GM23338 (cell line): ENCODE data around the gene SUGCT. TPM values are rescaled to one million over a fixed set of nuclear protein-coding genes. Genes with fewer than 3 reads are reported as not detected.

Experiments
- ATAC-seq: fragments of 200-7000 bp; cut with Tn5 transposase; 3 replicates; pipeline ENCODE4 v1.9.1; 2020
- DNase-seq: peaks from one replicate; pipeline ENCODE4 v3.0.0-alpha.2; 2015; ENCODE audit warnings: low spot score
- H2AFZ ChIP-seq: fragments of 200-600 bp; sonication (generic); 2 replicates; pipeline ENCODE4 v1.8.0; 2016; ENCODE audit warnings: antibody characterized with exemption, mild to moderate bottlenecking, moderate library complexity
- H3F3A ChIP-seq: fragments of 200-600 bp; sonication (generic); replicated peaks from 2 replicates; pipeline ENCODE4 v1.8.0; 2017; ENCODE audit warnings: antibody characterized with exemption, mixed run types, low read depth
- H3K27ac ChIP-seq: fragments of 200-600 bp; sonication (generic); 2 replicates; pipeline ENCODE4 v1.6.1; 2016; ENCODE audit warnings: low read depth
- H3K27me3 ChIP-seq: fragments of 200-600 bp; sonication (generic); 2 replicates; pipeline ENCODE4 v1.8.0; 2016; ENCODE audit warnings: mild to moderate bottlenecking, mixed run types, moderate library complexity; ENCODE audit not compliant: insufficient read depth
- H3K36me3 ChIP-seq: fragments of 200-600 bp; sonication (generic); 2 replicates; pipeline ENCODE4 v1.8.0; 2016; ENCODE audit warnings: mild to moderate bottlenecking; ENCODE audit not compliant: insufficient read depth
- H3K4me1 ChIP-seq: fragments of 200-600 bp; sonication (generic); 2 replicates; pipeline ENCODE4 v1.8.0; 2016; ENCODE audit warnings: mild to moderate bottlenecking, moderate library complexity; ENCODE audit not compliant: insufficient read depth
- H3K4me2 ChIP-seq: fragments of 200-600 bp; sonication (generic); 2 replicates; pipeline ENCODE4 v1.7.1; 2017; ENCODE audit warnings: mixed run types
- H3K4me3 ChIP-seq: fragments of 200-600 bp; sonication (generic); 2 replicates; pipeline ENCODE4 v1.6.1; 2016; ENCODE audit warnings: mixed run types
- H3K79me2 ChIP-seq: fragments of 200-600 bp; sonication (generic); replicated peaks from 2 replicates; pipeline ENCODE4 v1.8.0; 2017; ENCODE audit warnings: mild to moderate bottlenecking; ENCODE audit not compliant: insufficient read depth
- H3K9me2 ChIP-seq: fragments of 200-600 bp; sonication (generic); 2 replicates; pipeline ENCODE4 v1.8.0; 2017; ENCODE audit not compliant: insufficient read depth
- H4K20me1 ChIP-seq: fragments of 200-600 bp; sonication (generic); replicated peaks from 2 replicates; pipeline ENCODE4 v1.8.0; 2017; ENCODE audit warnings: mild to moderate bottlenecking; ENCODE audit not compliant: insufficient read depth
- H3K27ac Mint-ChIP-seq: 2 replicates; pipeline ENCODE4 v1.8.0; 2020; ENCODE audit warnings: inconsistent platforms, mild to moderate bottlenecking, moderate library complexity, mixed read lengths
- H3K27me3 Mint-ChIP-seq: 3 replicates; pipeline ENCODE4 v1.8.0; 2022; ENCODE audit warnings: low read depth, mild to moderate bottlenecking, moderate library complexity, mixed read lengths, inconsistent platforms; ENCODE audit not compliant: insufficient read depth, poor library complexity
- H3K36me3 Mint-ChIP-seq: 3 replicates; pipeline ENCODE4 v1.8.0; 2021; ENCODE audit warnings: low read depth, mild to moderate bottlenecking, inconsistent platforms, moderate library complexity, mixed read lengths
- H3K4me1 Mint-ChIP-seq: 3 replicates; pipeline ENCODE4 v1.8.0; 2020; ENCODE audit warnings: mild to moderate bottlenecking, inconsistent platforms, mixed read lengths
- H3K4me3 Mint-ChIP-seq: 3 replicates; pipeline ENCODE4 v1.8.0; 2021; ENCODE audit warnings: moderate library complexity, mild to moderate bottlenecking, inconsistent platforms, mixed read lengths
- H3K9me3 Mint-ChIP-seq: 3 replicates; pipeline ENCODE4 v1.8.0; 2020; ENCODE audit warnings: moderate library complexity, mild to moderate bottlenecking, inconsistent platforms, mixed read lengths
- CREB1 ChIP-seq: fragments of 250-450 bp; sonication (Bioruptor Pico); IDR thresholded peaks from 2 replicates; pipeline ENCODE4 v1.5.0; 2020; ENCODE audit warnings: low read depth, mild to moderate bottlenecking, moderate library complexity
- CTCF ChIP-seq, 2 experiments: fragments of 200-600 bp in 1 of 2; sonication (generic) in 1 of 2; conservative IDR thresholded peaks; 2 replicates each; pipeline versions ENCODE4 v1.5.1 to v1.6.1; 2016 to 2017; ENCODE audit warnings: antibody characterized with exemption in 2 of 2, low read depth in 2 of 2, mild to moderate bottlenecking in 2 of 2, moderate library complexity in 1 of 2
- ETS1 ChIP-seq: IDR thresholded peaks from 2 replicates; pipeline ENCODE4 v1.6.1; 2016; ENCODE audit warnings: antibody characterized with exemption
- EZH2 ChIP-seq: fragments of 200-600 bp; sonication (generic); IDR thresholded peaks from one replicate; pipeline ENCODE4 v1.8.0; 2017; ENCODE audit warnings: antibody characterized with exemption, mild to moderate bottlenecking, low read depth; ENCODE audit not compliant: unreplicated experiment
- EZH2phosphoT487 ChIP-seq: fragments of 200-600 bp; sonication (generic); IDR thresholded peaks from one replicate; pipeline ENCODE4 v1.8.1; 2018; ENCODE audit warnings: antibody characterized with exemption; ENCODE audit not compliant: unreplicated experiment
- JUNB ChIP-seq: IDR thresholded peaks from one replicate; pipeline ENCODE4 v1.6.1; 2016; ENCODE audit warnings: antibody characterized with exemption; ENCODE audit not compliant: unreplicated experiment
- NANOG ChIP-seq: IDR thresholded peaks from 2 replicates; pipeline ENCODE4 v1.6.1; 2016; ENCODE audit warnings: antibody characterized with exemption, borderline replicate concordance
- POLR2AphosphoS5 ChIP-seq: IDR thresholded peaks from 2 replicates; pipeline ENCODE4 v1.6.1; 2016; ENCODE audit warnings: antibody characterized with exemption, low read depth
- REST ChIP-seq: IDR thresholded peaks from one replicate; pipeline ENCODE4 v1.6.1; 2018; ENCODE audit warnings: antibody characterized with exemption; ENCODE audit not compliant: unreplicated experiment
- STAT1 ChIP-seq: IDR thresholded peaks from one replicate; pipeline ENCODE4 v1.6.1; 2016; ENCODE audit warnings: antibody characterized with exemption; ENCODE audit not compliant: unreplicated experiment
- ZNF114 ChIP-seq: fragments of 250-450 bp; sonication (Bioruptor Pico); IDR thresholded peaks from 2 replicates; pipeline ENCODE4 v1.5.0; 2020; ENCODE audit warnings: mild to moderate bottlenecking, moderate library complexity
- ZNF331 ChIP-seq: fragments of 250-450 bp; sonication (Bioruptor Pico); IDR thresholded peaks from 2 replicates; pipeline ENCODE4 v1.5.0; 2020; ENCODE audit warnings: low read depth, mild to moderate bottlenecking, moderate library complexity
- ZNF462 ChIP-seq: fragments of 250-450 bp; sonication (Bioruptor Pico); IDR thresholded peaks from 2 replicates; pipeline ENCODE4 v1.5.0; 2020; ENCODE audit warnings: mild to moderate bottlenecking, moderate library complexity
- polyA plus RNA-seq: library from polyadenylated mRNA; unstranded; fragments of >200 nt; fragmentation: Nextera tagmentation; extraction: Ambion mirVana; gene quantifications from 2 replicates; pipeline ENCODE4 v1.2.1, GENCODE V29; 2016
- total RNA-seq: library from RNA; depleted of rRNA; stranded (reverse); fragments of >200 nt; shearing (Covaris generic); gene quantifications from 2 replicates; pipeline ENCODE4 v1.2.3, GENCODE V29; 2014

Gene SUGCT
- total and polyA plus RNA-seq, 2 experiments from 2014 or later, result 4.2 to 5.6 TPM

- no peak for TF ChIP-seq ZNF462 (CRISPR knock-in tag)
Measured at GRCh38 chr7:40374575-40374974, 239.8 kb downstream of the SUGCT start (continued).

- H3K4me2 ChIP-seq, result no peak overlapping the region
- H3K4me1 Mint-ChIP-seq, result no peaks in the 10 kb centered on the region
- no peak overlapping the region for H2AFZ ChIP-seq
- H3K4me3 Mint-ChIP-seq, result no peak overlapping the region
- H3K27me3 Mint-ChIP-seq, result peaks cover 2% of the 10 kb centered on the region
- no peaks in the 10 kb centered on the region for H3K27me3 ChIP-seq
- H3K9me2 ChIP-seq, result no peaks in the 10 kb centered on the region
- no peaks in the 10 kb centered on the region for H3F3A ChIP-seq
- no peaks in the 10 kb centered on the region for H3K36me3 ChIP-seq
- no peak for DNase-seq
- H3K79me2 ChIP-seq, result no peaks in the 10 kb centered on the region
- H3K27ac ChIP-seq, result no peak overlapping the region
- no peak overlapping the region for H3K27ac Mint-ChIP-seq
- H3K36me3 Mint-ChIP-seq, result peaks cover 3% of the 10 kb centered on the region; the same call in 1 of the 3 replicates
- no peak overlapping the region for H3K4me3 ChIP-seq
- no peaks in the 10 kb centered on the region for H3K4me1 ChIP-seq
- ATAC-seq, result no peak
- H4K20me1 ChIP-seq, result no peaks in the 10 kb centered on the region
- H3K9me3 Mint-ChIP-seq, result peaks cover 4% of the 10 kb centered on the region; the same call in 2 of the 3 replicates
- no peak for TF ChIP-seq EZH2phosphoT487
- TF ChIP-seq EZH2, result no peak
- no peak for TF ChIP-seq REST
- TF ChIP-seq CTCF (conservative IDR thresholded peaks at IDR 0.05; ENCODE audit: low read depth in 2 of 2), result no peak
- no peak for TF ChIP-seq CREB1
- no peak for TF ChIP-seq NANOG
- no peak for TF ChIP-seq JUNB
- TF ChIP-seq ZNF114 (CRISPR knock-in tag), result no peak
- no peak for TF ChIP-seq ETS1
- TF ChIP-seq POLR2AphosphoS5, result no peak
- no peak for TF ChIP-seq ZNF331
- TF ChIP-seq STAT1, result no peak
Measured at GRCh38 chr7:40380111-40380510, 245.3 kb downstream of the SUGCT start.
